Pancreas (tissue), 10 donors: ENCODE results near the gene GUCY1A2. TPM values are rescaled to one million over a fixed set of nuclear protein-coding genes. Genes with fewer than 3 reads are reported as not detected.

Source experiments
- ATAC-seq, 4 donors: fragments of 200-7000 bp; cut with Tn5 transposase; one replicate each; pipeline versions ENCODE4 v1.8.0 to v1.9.1; 2020; ENCODE audit warnings: mild to moderate bottlenecking in 4 of 4, moderate library complexity in 4 of 4
- DNase-seq, 6 donors: peaks; one replicate each; pipeline ENCODE4 v3.0.0-alpha.2; 2020
- FAIRE-seq: peaks from 2 replicates; lab custom pipeline; 2012; peaks lifted over from hg19 to GRCh38; lab: Jason Lieb, UNC
- H3K27ac ChIP-seq, 4 donors: fragments of 200-600 bp; sonication (generic); 1 replicate in 3 of 4; 2 replicates in 1 of 4; pipeline versions ENCODE4 v1.5.0 to v1.8.0; 2020
- H3K27me3 ChIP-seq, 4 donors: fragments of 200-600 bp; one replicate each; pipeline ENCODE4 v1.8.0; 2021
- H3K36me3 ChIP-seq, 3 donors: fragments of 200-600 bp; sonication (generic) in 1 of 3; one replicate each; pipeline versions ENCODE4 v1.5.0 to v1.8.0; 2020 to 2021
- H3K4me1 ChIP-seq, 3 donors: fragments of 200-600 bp; one replicate each; pipeline ENCODE4 v1.8.0; 2021
- H3K4me3 ChIP-seq, 4 donors: fragments of 200-600 bp; sonication (generic) in 2 of 4; one replicate each; pipeline versions ENCODE4 v1.5.0 to v1.8.0; 2020 to 2021
- H3K9me3 ChIP-seq, 4 donors: fragments of 200-600 bp; one replicate each; pipeline ENCODE4 v1.8.0; 2021
- WGBS, 2 donors: extraction: QIAGEN DNeasy Blood & Tissue Kit; methylation state at CpG; one replicate each; pipeline ENCODE4 v1.1.7; 2013; 5-methylcytosine and 5-hydroxymethylcytosine counted together
- intact Hi-C, 3 donors: fragments of 100-400 bp; cut with DNase I; formaldehyde crosslinking; loops; one replicate each; pipeline versions ENCODE4 v1.11.1 to v1.14.2; 2022
- polyA plus RNA-seq, 2 donors: library from polyadenylated mRNA; stranded (reverse); fragments of 200-250 nt; gene quantifications; one replicate each; pipeline ENCODE4 v1.2.3, GENCODE V29; 2013
- total RNA-seq, 6 donors: library from RNA; stranded (reverse); fragmentation: NEBNext Ultra II Directional in 4 of 6; extraction: Animal tissue kit (Norgen Biotek cat#: 25700) in 4 of 6; gene quantifications; one replicate each; pipeline versions ENCODE4 v1.2.1 to v1.2.4, GENCODE V29; 2021 to 2023
- TF ChIP-seq, protein P1 (sequence below), 4 donors: fragments of 200-600 bp; sonication (generic) in 3 of 4; IDR thresholded peaks; one replicate each; pipeline versions ENCODE4 v1.5.0 to v1.8.0; 2021; ENCODE audit warnings: antibody characterized with exemption in 4 of 4
- donor health status: healthy with polysubstance abuse.
- donor health status: DM: no; HTN: no; CAD: no; lungs with moderate emphysema.
- donor health status: DM: no; HTN: no; CAD: no.
- donor health status: control.
- donor health status: control.
- donor health status: Bipolar disorder and iron deficiency.
- donor health status: DM: yes; HTN: yes; CAD: no.
- donor health status: DM: no; HTN: no; CAD: no.
- donor health status: DM: no; HTN: no; CAD: no.
- donor health status: DM: yes; HTN: yes; CAD: no.

Gene GUCY1A2
- total and polyA plus RNA-seq, 8 donors = 1.1 to 14.5 (median 7.9) TPM

- Histone ChIP-seq H3K27ac (no peak overlapping the region), H3K27me3 (no peaks in the 10 kb centered on the region), H3K36me3 (no peaks in the 10 kb centered on the region), H3K9me3 (no peaks in the 10 kb centered on the region), H3K4me3 (no peak overlapping the region), H3K4me1 (no peaks in the 10 kb centered on the region)
- ATAC-seq (no peak), DNase-seq (no peak), FAIRE-seq (no peak)
- TF ChIP-seq, protein P1, sequence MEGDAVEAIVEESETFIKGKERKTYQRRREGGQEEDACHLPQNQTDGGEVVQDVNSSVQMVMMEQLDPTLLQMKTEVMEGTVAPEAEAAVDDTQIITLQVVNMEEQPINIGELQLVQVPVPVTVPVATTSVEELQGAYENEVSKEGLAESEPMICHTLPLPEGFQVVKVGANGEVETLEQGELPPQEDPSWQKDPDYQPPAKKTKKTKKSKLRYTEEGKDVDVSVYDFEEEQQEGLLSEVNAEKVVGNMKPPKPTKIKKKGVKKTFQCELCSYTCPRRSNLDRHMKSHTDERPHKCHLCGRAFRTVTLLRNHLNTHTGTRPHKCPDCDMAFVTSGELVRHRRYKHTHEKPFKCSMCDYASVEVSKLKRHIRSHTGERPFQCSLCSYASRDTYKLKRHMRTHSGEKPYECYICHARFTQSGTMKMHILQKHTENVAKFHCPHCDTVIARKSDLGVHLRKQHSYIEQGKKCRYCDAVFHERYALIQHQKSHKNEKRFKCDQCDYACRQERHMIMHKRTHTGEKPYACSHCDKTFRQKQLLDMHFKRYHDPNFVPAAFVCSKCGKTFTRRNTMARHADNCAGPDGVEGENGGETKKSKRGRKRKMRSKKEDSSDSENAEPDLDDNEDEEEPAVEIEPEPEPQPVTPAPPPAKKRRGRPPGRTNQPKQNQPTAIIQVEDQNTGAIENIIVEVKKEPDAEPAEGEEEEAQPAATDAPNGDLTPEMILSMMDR (IDR thresholded peaks at IDR 0.05) = no peak
- intact Hi-C loops = no loop called here
Observed at GRCh38 chr11:106842134-106842533, 176.1 kb downstream of the GUCY1A2 start.

DNA sequence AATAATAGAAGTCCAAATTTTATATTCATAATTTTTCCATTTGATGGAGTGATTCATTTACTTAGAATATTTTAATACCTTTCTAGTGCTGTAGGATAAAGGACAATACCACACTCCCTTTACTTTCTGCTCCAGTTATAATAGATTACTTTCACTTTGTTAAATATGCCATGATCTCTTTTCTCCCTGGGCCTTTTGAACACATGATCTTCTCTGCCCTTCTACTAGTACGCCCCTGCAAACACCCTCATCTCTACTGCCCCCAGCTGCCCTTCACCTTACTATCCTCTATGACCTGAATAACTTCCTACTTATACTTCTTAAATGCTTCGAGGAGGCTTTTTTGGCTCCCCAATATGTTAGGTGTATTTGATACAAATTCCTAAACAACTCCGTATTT is 177.3 kb downstream of the GUCY1A2 start:
- H3K27me3 ChIP-seq = no peaks in the 10 kb centered on the region
- H3K4me1 ChIP-seq = no peaks in the 10 kb centered on the region
- no peaks in the 10 kb centered on the region for H3K9me3 ChIP-seq
- TF ChIP-seq, protein P1 (IDR thresholded peaks at IDR 0.05) = no peak
- intact Hi-C loops = no loop called here
- no peak for FAIRE-seq
- no peaks in the 10 kb centered on the region for H3K36me3 ChIP-seq
- WGBS, 2 donors = 65 to 74% methylated on average over 3 of the region's 3 CpGs
- no peak overlapping the region for H3K27ac ChIP-seq
- no peak for DNase-seq
- no peak for ATAC-seq
- no peak overlapping the region for H3K4me3 ChIP-seq

GRCh38 chr11:106840146-106840545 is 178.1 kb downstream of the GUCY1A2 start:
- TF ChIP-seq, protein P1 (IDR thresholded peaks at IDR 0.05) = no peak
- H3K4me3 ChIP-seq = no peak overlapping the region
- intact Hi-C loops = no loop called here
- H3K4me1 ChIP-seq = no peaks in the 10 kb centered on the region
- ATAC-seq (no peak), DNase-seq (no peak), FAIRE-seq (no peak)
- H3K36me3 ChIP-seq = no peaks in the 10 kb centered on the region
- H3K27me3 ChIP-seq = no peaks in the 10 kb centered on the region
- H3K27ac ChIP-seq = no peak overlapping the region
- 54 to 59% methylated on average over 1 of the region's 1 CpG for WGBS, 2 donors
- no peaks in the 10 kb centered on the region for H3K9me3 ChIP-seq

DNA sequence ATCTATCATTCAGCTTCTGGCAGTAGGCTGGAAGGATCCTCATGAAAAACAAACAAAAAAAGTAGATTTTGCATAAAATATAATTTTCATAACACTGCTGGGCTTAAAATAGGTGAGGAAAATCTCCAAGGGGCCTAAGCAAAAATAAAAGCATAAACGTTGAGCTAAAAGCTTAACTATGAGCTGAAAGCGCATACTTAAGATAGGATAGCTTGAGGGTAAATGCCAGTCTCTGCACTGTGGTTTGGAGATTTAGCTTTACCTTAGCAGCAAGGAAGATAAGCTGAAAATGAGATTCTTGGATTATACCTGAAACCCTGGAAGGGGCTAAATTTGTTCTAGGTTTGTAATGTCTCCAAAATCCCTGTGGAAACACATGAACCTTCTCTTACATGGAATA is 183.7 kb downstream of the GUCY1A2 start:
- no peak for FAIRE-seq
- H3K36me3 ChIP-seq = no peaks in the 10 kb centered on the region
- intact Hi-C loops = no loop called here
- WGBS, 2 donors = 70 to 74% methylated on average over 2 of the region's 2 CpGs
- H3K27me3 ChIP-seq = no peaks in the 10 kb centered on the region
- DNase-seq = no peak
- TF ChIP-seq, protein P1 (IDR thresholded peaks at IDR 0.05) = no peak
- no peak for ATAC-seq
- no peak overlapping the region for H3K4me3 ChIP-seq
- H3K9me3 ChIP-seq = no peaks in the 10 kb centered on the region
- no peaks in the 10 kb centered on the region for H3K4me1 ChIP-seq
- no peak overlapping the region for H3K27ac ChIP-seq

- FAIRE-seq = no peak
- no peaks in the 10 kb centered on the region for H3K27me3 ChIP-seq
- no peak for DNase-seq
- no peaks in the 10 kb centered on the region for H3K9me3 ChIP-seq
- ATAC-seq = no peak
- H3K4me1 ChIP-seq = no peaks in the 10 kb centered on the region
- no peak overlapping the region for H3K27ac ChIP-seq
- 36 to 41% methylated on average over 5 of the region's 5 CpGs for WGBS, 2 donors
- intact Hi-C loops = no loop called here
- no peaks in the 10 kb centered on the region for H3K36me3 ChIP-seq
- H3K4me3 ChIP-seq = no peak overlapping the region
- TF ChIP-seq, protein P1 (IDR thresholded peaks at IDR 0.05) = no peak
Observed at GRCh38 chr11:106828976-106829375, 189.3 kb downstream of the GUCY1A2 start.
